GM21423 (cell line): ENCODE results near the gene EPS8L3.
"Not testable (repeated sequence)": the region's sequence is repeated elsewhere in the genome, so short reads cannot be mapped to it uniquely, and the experiment has no call there.

Experiments used
- ATAC-seq: cut with Tn5 transposase; IDR thresholded peaks from one replicate; pipeline ENCODE4 v1.9.1; 2021; ENCODE audit warnings: mild to moderate bottlenecking, moderate library complexity; ENCODE audit not compliant: unreplicated experiment

The EPS8L3 gene

DNA sequence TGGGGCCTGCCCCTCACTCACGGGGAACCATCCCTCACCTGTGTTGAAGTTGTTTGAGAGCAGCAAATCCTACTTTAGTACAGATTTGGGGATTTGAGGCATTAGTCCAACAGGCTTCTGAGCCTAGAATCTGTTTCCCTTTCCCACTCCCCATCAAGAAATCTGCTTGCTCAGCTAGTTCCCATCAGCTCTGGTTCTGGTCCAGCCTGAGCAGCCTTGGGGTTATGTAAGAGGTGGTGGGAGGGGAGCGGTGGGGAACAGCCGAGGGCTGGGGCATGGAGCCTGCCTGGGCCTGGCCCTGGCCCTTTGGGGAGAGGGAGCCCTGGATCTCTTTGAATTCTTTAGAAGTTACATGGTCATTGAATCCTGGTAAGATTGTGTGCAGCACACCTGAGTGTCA lies 47.6 kb downstream of the EPS8L3 start:
- ATAC-seq = no peak

DNA sequence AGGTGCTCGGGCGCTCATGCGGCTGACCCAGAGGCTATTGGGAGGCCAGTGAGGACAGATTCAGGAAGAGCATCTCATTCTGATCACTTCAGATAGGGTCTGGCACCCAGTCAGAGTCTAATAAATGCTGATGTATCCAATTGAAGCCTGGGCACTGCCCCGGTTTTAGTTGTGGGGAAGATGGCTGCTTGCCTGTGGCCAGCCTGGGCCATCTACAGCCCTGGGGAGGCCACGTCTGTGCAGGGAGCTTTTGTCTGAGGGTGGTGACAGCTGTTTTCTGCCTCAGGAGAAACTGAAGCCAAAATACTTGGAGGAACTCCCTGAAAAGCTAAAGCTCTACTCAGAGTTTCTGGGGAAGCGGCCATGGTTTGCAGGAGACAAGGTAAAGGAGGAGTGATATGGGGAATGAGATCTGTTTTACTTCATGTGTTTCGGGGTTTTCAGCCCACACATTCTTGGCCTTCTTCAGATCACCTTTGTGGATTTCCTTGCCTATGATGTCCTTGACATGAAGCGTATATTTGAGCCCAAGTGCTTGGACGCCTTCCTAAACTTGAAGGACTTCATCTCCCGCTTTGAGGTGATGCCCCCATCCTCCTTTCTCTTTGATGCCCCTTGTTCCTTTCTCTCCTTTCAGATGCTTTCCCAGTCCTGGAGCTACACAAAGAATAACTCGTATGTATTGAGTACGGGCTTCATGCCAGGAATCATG lies 48.9 kb downstream of the EPS8L3 start:
- no peak for ATAC-seq

DNA sequence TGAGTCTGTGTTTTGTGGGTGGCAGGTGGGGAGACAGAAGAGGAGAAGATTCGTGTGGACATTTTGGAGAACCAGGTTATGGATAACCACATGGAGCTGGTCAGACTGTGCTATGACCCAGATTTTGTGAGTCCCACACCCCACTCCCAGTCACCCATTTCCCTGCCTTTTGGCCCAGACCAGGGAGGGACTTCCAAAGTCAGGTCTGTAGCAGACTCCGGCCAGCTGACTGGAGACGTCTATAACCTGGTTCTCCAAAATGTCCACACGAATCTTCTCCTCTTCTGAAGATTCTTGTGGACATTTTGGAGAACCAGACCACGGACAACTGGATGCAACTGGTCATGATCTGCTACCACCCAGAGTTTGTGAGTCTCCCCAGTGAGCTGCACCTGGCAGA lies 50.1 kb downstream of the EPS8L3 start:
- no peak for ATAC-seq

DNA sequence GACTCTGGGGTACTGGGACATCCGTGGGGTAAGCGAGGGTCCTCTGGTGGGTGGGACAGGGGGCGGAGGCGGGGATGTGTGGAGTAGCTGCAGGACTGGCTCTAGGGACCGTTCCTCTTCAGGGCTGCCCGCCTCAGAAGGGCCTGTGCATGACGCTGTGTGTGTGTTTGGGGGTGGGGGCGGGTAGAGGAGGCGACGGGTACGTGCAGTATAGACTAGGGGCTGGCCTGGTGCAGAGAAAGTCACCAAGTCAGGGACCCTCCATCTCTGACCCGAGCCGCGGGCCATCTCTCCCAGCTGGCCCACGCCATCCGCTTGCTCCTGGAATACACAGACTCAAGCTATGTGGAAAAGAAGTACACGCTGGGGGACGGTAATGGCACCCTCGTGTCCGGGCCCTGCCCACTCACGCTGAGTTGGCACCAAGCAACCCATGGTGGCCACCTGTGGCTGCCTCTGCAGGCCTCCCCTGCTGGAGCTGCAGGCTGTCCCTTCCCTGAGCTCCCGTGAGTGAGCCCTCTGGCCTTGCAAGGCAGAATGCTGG lies 51.3 kb downstream of the EPS8L3 start:
- no peak for ATAC-seq

DNA sequence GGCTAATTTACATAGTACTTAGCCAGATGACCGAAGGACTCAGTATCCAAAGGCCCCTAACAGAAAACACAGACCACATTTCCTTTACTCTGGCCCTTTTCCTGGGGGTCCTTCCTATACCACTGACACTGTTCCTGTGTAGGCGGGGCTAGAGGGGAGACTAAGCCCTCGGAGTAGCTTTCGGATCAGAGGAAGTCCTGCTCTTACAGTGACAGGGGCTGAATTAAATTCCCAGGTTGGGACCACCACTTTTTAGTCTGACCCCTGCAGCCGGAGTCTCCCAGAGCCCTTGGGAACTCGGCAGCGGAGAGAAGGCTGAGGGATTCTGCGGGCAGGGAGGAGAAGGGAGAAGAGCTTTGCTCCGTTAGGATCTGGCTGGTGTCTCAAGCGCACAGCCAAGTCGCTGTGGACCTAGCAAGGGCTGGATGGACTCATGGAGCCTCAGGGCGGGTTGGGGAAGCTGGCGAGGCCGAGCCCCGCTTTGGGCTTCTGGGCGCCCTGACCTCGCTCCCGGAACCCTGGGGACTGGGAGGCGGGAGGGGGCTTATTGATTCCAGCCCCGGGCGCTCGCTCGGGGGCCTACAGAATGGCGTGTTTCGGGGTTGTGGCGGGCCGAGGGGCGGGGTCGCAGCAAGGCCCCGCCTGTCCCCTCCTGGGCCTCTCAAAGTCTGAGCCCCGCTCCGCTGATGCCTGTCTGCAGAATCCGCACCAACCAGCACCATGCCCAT lies 52.0 kb downstream of the EPS8L3 start, which contains the start of gene GSTM5:
Gene GSTM5, plus strand, starts transcription at position 659 of the 728 bp plus-strand sequence. Its CDS starts 62 bp downstream, at position 721.
- ATAC-seq = not testable (repeated sequence)

DNA sequence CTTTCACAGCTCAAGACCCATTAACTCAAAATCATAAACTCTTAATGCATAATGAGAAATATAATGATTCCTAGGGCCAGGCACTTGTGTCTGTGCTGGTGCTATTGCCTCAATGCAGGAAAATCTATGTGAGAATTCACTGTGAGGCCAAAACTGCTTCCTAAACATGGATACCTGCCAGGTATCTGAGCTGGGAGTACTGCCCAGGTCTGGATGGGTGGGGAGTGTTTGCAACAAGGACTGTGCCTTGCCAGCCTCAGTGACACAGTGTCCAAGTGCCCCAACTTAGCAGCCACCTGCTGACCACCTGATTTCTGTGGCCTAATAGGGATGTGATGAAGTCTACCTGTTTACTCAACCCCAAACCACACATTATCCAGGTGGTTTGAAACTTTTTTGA lies 53.9 kb downstream of the EPS8L3 start:
- not testable (repeated sequence) for ATAC-seq

DNA sequence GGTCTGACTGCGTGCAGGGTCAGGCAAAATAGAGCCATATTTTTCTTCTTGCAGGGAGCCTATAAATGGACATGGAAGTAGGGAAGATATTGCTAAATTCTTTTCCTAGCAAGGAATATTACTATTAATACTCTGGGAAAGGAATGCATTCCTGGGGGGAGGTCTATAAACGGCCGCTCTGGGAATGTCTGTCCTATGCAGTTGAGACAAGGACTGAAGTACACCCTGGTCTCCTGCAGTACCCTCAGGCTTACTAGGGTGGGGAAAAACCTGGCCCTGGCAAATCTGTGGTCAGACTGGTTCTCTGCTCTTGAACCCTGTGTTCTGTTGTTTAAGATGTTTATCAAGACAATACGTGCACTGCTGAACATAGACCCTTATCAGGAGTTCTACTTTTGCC lies 54.8 kb downstream of the EPS8L3 start:
- ATAC-seq = not testable (repeated sequence)

DNA sequence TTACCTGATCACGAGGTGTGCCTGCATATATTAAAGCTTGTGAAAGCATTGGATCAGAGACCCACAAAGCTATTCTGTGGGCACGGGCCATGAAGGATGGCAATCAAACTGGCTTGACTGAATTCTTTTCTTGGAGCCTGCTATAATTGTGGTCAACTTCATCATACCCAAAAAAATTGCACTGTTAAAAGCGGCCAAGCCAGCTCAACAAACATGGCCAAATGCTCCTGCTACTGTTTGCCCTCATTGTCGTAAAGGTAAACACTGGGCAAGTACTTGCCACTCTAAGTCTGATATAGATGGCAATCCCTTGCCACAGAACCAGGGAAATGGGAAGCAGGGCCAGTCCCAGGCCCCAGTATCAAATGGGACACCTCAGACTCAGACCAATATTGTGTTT lies 58.3 kb downstream of the EPS8L3 start:
- no peak for ATAC-seq

DNA sequence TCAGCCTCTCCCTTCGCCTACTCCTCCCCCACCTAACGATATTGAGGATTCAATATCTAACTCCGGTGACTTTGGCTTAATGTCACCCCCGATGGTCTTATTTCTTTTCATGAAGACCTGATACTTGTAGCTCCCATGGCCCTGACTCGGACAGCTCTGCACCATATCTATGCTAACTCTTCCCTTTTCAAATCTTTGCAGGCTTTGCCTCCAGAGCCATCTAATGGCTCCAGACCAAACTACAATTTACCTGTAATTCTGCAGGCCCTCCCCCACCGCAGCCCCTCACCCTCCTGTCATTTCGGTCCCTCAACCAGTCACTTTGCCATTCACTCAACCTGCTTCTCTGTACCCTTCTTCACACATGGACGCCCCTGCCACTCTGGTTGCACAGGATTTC lies 59.5 kb downstream of the EPS8L3 start:
- ATAC-seq = no peak

DNA sequence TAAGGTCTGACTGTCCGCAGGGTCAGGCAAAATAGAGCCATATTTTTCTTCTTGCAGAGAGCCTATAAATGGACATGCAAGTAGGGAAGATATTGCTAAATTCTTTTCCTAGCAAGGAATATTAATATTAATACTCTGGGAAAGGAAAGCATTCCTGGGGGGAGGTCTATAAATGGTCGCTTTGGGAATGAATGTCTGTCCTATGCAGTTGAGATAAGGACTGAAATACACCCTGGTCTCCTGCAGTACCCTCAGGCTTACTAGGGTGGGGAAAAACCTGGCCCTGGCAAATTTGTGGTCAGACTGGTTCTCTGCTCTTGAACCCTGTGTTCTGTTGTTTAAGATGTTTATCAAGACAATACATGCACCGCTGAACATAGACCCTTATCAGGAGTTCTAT lies 60.8 kb downstream of the EPS8L3 start:
- not testable (repeated sequence) for ATAC-seq
